SIG-M5 treated with dmso at 0.1 percent for 504 hours (cell line): Measurements from ENCODE around the gene RIPOR2.
A peak's percentile ranks its signal among the peaks of the same experiment; 100 is the strongest.
"Not testable (repeated sequence)": the region's sequence is repeated elsewhere in the genome, so short reads cannot be mapped to it uniquely, and the experiment has no call there.

Experiments used
- DNase-seq: peaks from one replicate; lab custom pipeline; 2025; ENCODE audit not compliant: unreplicated experiment; lab: John Stamatoyannopoulos, UW

The RIPOR2 gene

DNA sequence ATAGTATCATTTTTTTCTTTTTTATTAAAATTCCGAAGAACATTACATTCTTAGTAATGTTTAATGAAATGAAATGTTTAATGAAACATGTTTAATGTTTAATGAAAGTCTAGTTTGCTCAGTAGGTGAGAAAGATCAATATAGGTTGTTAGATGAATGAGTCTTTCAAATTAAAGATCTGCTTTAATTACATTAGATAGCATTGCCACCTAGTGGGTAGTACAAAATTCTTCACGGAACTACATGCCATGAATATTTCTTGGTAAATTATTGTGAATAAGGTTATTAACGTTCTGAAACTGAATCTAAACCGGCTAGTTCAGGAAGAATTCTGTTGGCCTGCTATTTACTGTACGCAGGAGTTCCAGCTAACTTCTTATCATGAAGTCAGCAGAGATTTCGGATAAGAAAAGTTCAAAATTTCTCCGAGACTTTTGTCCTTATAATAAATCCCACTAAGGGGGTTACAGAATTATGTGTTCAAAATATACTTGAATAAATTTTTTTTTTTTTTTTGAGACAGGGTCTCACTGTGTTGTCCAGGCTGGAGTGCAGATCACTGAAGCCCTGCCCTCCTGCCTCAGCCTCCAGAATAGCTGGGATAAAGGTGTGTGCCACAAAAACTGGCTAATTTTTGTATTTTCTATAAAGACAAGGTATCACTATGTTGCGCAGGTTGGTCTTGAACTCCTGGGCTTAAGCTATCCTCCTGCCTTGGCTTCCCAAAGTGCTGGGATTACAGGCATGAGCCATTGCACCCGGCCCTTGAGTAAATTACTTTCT, 168.9 kb downstream of the RIPOR2 start:
- peak; percentile 29 for DNase-seq

DNA sequence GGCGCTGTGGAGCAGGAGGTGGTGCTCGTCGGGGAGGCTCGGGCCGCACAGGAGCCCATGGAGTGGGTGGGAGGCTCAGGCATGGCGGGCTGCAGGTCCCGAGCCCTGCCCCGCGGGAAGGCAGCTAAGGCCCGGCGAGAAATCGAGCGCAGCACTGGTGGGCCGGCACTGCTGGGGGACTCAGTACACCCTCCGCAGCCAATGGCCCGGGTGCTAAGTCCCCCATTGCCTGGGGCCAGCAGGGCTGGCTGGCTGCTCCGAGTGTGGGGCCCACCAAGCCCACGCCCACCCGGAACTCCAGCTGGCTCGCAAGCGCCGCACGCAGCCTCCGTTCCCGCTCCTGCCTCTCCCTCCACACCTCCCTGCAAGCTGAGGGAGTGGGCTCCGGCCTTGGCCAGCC, 169.8 kb downstream of the RIPOR2 start:
- DNase-seq: not testable (repeated sequence)

DNA sequence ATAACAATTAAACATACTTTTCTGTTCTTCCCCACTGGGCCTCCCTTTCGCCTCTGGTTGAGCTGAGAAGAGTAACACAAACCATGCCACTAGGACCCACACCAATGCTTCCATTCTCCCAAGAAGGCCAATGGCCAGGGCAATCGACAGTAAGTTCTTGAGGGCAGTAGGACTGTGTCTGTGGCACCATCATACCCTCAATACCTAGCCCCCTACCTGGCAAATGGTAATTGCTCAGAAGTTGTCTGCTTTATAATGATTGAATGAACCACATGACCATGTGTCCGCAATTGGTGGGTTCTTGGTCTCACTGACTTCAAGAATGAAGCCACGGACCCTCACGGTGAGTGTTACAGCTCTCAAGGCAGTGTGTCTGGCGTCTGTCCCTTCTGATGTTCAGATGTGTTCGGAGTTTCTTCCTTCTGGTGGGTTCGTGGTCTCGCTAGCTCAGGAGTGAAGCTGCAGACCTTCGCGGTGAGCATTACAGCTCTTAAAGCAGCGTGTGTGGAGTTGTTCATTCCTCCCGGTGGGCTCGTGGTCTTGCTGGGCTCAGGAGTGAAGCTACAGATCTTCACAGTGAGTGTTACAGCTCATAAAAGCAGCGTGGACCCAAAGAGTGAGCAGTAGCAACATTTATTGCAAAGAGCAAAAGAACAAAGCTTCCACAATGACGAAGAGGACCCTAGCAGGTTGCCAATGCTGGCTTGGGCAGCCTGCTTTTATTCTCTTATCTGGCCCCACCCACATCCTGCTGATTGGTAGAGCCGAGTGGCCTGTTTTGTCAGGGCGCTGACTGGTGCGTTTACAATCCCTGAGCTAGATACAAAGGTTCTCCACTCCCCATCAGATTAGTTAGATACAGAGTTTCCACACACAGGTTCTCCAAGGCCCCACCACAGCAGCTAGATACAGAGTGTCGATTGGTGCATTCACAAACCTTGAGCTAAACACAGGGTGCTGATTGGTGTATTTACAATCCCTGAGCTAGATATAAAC, 170.6 kb downstream of the RIPOR2 start:
- DNase-seq: not testable (repeated sequence)

DNA sequence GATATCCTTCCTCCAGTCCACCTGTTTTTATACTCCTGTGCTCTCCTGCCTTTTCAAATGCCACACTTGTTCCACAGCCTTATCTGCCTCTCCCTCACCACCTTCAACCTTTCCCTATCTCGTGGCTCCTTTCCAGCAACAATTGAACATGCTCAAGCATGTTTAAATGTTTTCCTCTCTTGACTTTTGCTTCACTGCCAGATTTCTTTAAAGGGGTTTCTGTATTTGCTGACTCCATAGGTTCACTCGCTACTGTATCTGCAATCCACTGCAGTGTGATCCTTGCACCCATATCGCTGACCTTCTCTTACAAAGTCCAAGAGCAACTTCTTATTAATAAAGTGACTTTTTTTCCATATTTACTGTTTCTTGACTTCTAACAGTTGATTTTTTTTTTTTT, 172.2 kb downstream of the RIPOR2 start:
- DNase-seq: no peak

DNA sequence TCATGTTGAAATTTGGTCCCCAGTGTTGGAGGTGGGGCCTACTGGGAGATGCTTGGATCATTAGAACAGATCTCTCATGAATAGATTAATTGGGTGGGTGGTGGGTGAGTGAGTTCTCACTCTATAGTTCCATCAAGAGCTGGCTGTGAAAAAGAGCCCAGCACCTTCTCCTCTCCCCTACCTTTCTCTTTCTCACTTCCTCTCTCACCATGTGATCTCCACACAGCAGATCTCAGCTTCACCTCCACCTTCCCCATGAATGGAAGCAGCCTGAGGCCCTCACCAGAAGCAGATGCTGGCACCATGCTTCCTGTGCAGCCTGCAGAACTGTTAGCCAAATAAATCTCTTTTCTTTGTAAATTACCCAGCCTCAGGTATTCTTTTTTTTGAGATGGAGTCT, 173.9 kb downstream of the RIPOR2 start:
- DNase-seq: no peak

DNA sequence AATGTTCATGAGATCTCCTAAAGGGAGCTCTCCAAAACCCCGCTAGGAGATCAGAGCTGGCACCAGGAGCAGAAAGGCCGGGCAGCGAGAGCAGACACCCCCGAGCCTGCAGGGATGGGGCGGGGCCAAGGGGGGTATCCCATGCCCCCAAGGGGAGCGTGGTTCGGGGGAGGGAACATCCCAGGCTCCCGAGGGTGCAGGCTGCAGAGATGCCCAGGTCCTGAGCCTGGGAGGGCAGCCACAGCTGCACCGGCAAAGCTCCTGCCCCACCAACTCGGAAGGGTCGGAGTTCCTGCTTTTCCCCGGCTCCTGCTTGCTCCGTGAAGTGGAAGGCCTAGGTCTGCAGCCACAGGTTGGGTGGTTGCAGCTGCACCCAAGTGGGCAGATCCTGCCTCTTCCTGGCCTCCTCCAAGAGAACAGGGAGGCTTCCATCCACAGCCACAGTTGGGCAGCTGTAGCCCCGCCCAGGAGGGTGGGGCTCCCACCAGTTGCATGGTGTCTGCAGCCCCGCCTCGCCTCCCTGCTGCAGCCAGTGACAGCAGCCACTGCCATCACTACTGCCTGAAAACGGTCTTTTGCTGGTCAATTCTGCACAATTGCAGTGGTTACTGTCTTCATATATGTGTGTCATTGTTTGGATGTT, 174.4 kb downstream of the RIPOR2 start:
- no peak for DNase-seq

DNA sequence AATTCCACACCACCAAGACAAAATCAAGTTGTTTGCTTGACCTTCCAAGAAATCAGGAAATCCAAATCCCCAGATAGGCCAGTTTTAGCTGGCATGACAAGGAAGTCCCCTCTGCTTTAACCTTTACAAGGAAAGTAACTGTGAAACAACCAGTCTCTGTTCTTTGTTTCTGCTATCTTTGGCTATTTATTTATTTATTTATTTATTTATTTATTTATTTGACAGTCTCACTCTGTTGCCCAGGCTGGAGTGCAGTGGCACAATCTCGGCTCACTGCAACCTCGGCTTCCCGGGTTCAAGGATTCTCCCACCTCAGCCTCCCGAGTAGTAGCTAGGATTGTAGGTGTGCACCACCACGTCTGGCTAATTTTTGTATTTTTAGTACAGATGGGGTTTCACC, 175.6 kb downstream of the RIPOR2 start:
- DNase-seq: no peak

DNA sequence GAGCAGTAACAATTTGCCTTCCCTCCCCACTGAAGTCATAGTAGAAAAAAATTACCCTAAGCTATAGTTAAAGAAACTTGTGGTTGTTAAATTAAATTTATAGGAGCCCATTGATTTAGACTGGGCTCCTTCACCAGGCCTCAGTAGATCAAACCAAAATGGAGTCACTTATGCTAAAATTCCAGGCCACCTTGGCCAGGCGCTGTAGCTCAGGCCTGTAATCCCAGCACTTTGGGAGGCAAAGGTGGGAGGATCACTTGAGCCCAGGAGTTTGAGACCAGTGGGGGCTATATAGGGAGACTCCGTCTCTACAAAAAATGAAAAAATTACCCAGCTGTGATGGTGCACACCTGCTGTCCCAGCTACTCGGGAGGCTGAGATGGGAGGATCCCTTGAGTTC, 176.0 kb downstream of the RIPOR2 start:
- no peak for DNase-seq

DNA sequence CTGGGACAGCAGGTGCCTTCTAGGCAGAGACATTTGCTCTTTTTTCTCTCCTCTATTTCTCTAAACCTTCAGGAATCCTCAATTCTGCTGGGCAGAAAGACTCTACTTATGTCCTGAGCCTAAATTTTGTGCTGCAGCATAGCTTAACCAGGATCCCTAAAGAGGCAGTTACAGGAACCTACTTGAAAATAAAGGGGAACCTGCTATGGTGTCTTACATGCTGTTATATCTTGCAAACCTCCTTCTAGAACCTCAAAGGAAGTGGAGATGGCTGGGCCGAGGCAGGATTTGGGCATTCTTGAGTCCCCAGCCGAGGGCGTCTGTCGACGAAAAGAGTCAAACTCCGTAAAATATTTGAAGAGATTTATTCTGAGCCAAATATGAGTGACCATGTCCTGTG, 178.1 kb downstream of the RIPOR2 start:
- DNase-seq: no peak

DNA sequence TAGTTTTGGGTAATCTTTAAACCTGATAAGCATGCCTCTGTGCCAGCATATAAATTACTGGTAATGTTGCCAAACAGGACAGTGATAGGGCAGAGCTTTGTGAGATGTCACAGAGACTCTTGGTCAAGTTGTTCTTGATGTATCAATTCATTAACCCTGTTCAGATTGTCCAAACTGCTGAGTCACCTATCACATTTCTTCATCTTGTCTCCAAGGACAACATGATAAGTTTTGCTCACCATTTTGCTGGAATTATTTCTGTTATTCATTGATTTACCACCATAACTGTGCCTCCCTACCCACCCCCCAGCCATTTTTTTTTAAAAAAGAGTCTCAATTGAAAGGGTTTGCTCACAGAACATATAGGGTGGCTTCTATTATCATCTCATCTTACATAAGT, 180.5 kb downstream of the RIPOR2 start:
- DNase-seq: no peak

DNA sequence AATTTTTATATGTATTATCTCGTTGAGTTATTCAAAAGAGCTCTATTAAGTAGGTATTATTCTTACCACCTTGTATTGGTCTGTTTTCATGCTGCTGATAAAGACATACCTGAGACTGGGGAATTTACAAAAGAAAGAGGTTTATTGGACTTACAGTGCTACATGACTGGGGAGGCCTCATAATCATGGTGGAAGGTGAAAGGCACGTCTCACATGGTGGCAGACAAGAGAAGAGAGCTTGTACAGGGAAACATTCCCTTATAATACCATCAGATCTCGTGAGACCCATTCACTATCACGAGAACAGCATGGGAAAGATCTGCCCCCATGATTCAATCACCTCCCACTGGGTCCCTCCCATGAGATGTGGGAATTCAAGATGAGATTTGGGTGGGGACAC, 181.4 kb downstream of the RIPOR2 start:
- DNase-seq: not testable (repeated sequence)
